HTERT RPE-1 (cell line): ENCODE measurements around the gene CMTM2.
"Not testable (repeated sequence)": the region's sequence is repeated elsewhere in the genome, so short reads cannot be mapped to it uniquely, and the experiment has no call there.

Experiments
- in situ Hi-C: fragments of 300-500 bp; cut with MboI; formaldehyde crosslinking; loops from 4 replicates; pipeline ENCODE4 v1.14.3; 2020; ENCODE audit warnings: low sequenced_read_pairs

The CMTM2 gene

DNA sequence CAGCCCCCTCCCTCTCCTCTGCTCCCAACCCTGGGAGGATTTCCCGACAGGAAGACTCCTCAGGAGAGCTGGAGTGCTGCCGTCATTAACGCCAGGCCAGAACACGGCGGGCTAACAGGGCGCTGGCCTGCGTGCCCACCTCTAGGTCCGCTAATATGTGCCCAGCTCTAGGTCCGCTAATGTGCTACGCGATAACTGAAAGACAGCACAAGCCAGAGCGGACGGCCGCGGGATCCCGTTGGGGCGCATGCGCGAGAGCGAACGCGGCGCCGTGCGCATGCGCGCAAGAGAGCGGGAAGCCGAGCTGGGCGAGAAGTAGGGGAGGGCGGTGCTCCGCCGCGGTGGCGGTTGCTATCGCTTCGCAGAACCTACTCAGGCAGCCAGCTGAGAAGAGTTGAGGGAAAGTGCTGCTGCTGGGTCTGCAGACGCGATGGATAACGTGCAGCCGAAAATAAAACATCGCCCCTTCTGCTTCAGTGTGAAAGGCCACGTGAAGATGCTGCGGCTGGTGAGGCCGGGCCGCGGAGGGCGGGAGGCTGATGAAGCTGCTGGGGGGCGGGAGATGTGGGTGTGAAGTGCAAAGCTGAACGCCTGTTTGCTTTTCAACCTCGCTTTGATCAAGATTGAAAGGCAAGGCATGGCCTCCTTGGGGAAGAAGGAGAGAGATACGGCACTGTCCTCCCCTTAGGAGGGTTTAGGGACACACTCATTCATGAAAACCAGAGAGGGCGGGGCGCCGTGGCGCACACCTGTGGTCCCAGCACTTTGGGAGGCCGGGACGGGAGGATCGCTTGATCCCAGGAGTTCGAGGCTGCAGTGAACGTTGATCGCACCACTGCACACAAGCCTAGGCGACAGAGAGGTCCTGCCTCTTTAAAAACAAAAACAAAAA, 26.7 kb upstream of the CMTM2 start, which contains the start of gene CKLF:
Gene CKLF, plus strand, starts transcription at position 291 of the 892 bp plus-strand sequence. Its CDS starts 140 bp downstream, at position 431.
- in situ Hi-C loops = no loop called here

DNA sequence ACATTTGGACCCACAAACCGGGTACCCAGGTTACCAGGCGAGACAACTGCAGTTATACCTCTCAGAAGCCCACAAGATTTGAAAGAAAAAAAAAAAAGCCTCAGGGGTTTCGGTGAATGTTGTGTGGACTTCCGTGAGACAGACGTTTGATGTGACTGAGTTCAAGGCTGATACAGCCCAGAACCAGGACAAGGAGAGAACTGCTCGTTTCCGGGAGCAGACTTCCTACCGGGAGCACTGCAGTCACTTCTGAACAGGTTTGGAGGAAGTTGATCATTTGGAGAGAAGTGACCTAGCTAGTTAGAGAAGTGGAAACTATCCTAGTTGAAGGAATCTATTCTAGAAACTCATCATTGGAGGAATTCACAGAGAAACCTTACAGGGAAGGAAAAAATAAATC, 26.0 kb upstream of the CMTM2 start:
- in situ Hi-C loops = no loop called here

DNA sequence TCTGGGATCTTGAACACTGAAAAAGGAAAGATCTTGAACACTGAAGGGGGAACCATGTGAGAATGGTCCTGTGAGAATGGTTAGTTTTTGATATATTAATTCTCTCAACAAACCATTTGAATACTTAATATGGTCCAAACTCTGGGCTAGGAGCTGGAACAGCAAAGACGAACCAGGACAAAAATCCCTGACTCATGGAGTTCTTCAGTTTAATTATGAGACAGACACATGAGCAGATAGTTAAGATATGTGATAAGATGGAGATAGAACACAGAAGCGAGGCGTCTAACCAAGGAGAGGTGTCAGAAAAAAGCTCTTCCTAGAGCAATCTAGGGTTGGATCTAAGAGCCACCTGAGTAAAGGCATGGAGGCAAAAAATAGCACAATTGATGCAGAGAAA, 25.2 kb upstream of the CMTM2 start:
- in situ Hi-C loops = no loop called here

DNA sequence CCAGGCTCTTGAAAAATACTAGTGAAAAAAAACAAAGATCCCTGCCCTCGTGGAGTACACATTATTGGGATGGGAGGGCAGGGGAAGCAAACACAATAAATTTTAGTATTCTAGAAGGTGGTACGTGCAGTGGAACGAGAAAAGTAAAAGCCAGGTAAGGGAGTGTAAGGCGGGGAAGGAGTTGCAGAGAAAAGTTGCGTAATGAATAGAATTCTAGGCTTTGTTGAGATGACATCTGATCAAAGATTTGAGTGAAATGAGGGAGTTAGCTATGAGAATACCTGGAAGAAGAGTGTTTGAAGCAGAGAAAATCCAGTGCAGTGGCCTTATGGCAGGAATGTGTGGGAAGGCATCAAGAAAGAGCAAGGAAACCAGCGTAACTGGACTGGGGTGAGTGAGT, 24.8 kb upstream of the CMTM2 start:
- in situ Hi-C loops = no loop called here

DNA sequence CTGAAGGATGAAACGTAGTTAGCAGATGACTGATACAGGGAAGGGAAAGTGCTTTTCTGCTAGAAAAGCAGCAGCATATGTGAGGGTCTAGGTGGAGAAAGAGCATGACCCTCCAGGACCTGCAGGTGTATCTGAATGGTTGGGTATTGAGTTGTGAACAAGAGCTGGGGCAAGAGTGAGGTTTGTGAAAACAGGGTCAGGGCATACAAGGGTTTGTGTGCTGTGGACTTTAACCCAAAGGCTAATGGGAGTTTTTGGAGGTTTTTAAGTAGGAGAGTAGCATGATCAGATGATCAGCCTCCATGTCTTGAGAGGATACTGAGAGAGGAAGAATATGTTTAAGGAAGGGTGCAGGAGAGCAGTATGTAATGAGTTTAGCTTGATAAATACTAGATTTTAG, 19.2 kb upstream of the CMTM2 start:
- in situ Hi-C loops = no loop called here

DNA sequence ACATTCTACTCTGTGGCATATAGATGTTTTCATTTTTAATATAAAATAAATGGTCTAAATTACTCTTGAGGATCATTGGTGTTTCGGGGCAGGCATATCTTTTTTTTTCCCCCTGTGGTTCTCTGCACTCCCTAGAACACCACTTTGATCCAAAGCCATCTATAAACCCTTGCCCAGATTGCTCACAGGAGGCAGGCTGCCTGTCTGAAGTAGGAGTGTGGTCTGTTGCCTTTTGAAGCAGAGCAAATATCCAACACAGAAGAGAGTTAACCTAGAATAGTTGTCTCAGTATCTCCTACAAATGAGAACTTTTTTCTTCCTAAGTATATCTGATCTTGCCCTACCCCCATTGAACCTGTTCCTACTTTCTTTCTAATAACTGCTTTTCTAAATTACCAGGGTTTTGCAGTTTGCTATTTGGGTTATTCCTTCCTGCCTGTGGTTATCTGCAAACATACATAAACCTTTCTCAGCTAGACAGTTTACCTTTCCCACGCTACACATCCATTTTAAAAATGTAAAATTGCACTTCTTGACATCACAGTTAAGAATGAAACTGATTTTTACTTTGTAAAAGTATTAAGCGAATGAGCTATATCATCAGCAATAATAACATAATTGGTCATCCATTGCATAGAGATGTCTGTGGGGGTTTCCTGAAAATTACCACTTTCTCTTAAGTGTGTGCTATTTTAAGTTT, 17.7 kb upstream of the CMTM2 start:
- in situ Hi-C loops = no loop called here

DNA sequence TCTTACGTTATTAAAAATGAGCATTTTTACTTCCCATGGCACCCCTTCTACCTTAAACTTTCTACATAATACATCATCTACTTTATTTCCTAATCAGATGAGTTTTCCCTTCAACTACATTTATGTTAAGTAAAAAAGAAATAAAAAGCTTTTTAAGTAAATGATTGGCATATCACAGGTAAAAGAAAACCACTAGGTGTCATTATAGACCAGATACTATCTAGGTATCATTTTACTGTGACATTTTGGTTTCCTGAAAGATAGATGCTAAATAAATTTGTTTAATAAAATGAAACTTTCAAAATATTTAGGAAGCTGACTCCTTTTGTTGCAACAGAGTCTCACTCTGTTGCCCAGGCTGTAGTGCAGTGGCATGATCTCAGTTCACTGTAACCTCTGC, 16.9 kb upstream of the CMTM2 start:
- in situ Hi-C loops = no loop called here

DNA sequence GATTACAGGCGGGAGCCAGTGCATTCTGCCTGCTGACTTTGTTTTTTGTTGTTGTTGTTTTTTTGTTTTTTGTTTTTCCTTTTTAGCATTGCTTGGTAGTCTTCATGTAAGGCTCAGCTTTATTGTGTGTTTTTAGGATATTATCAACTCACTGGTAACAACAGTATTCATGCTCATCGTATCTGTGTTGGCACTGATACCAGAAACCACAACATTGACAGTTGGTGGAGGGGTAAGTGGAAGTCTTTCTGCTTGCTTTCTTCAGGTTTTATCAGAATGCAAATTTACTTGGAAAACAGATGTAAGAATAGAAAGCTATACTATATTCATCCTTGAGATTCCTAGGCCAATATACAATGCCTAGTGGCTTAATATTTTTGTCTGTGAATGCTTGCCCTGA, 16.3 kb upstream of the CMTM2 start:
- in situ Hi-C loops = no loop called here

DNA sequence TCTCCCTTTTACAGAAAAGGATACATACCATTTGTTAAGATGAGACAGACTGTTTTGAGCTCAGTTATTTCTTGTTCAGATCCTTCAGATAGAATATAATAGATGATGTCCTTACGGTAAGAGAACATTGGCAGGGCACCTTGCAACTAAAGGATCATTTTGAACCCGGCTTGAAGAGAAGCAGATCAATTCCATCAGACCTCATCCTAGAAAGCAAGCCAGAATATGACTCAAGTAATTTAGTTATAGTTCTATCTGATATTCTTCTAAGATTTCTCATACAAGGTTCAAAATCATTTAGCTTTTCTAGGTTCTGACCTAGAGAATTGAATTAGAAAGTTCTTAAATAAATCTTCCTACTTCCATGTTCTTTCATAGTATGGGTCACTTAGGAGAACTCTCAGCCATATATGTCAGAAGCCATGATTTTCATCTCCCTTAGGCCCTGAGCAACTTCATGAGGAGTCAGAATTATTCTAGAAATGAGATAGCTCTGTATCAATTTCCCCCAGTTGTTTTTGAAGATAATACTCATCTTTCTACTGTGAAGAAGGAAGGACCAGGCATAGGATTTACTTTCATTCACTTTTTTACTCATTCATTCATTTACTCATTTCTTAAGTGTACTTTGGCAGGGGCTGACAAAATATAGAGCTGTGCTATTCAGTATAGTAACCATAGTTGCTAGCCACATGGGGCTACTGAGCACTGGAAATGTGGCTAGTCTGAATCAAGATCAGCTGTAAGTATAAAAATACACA, 15.5 kb upstream of the CMTM2 start:
- in situ Hi-C loops = no loop called here

DNA sequence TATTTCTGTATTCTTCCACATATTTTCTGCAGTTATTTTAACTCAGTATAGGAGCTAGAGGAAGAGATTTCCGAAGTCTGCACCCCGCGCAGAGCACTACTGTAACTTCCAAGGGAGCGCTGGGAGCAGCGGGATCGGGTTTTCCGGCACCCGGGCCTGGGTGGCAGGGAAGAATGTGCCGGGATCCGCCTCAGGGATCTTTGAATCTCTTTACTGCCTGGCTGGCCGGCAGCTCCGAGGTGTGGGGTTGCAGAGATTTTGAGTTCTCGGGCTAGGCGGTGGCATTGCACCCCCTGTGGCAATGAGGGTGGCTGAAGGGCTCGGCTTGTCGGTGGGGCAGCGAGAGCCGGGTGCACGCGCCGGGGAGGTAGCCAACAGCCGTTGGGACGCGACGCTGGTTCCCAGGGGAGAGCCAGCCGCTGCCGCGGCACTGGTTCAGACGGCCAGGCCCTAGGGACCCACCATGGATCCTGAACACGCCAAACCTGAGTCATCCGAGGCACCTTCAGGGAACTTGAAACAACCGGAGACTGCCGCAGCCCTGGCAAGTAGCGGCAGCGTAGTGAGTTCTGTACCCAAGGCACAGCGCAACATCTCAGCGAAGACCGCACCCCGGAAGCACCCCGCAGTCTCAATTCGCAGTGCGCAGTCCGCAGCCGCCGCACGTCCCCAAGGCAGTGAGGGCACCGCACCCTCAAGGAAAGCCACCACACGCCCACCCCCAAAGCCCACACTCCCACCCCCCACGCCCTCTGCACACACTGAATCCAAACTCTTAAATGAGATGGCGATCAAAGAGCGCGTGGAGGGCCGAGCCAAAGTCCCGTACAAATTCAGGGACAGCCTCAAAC, 13.0 kb upstream of the CMTM2 start, which contains the start of gene CMTM1:
Gene CMTM1, plus strand, starts transcription at position 389 of the 851 bp plus-strand sequence. Its CDS starts 75 bp downstream, at position 464.
- in situ Hi-C loops = no loop called here

DNA sequence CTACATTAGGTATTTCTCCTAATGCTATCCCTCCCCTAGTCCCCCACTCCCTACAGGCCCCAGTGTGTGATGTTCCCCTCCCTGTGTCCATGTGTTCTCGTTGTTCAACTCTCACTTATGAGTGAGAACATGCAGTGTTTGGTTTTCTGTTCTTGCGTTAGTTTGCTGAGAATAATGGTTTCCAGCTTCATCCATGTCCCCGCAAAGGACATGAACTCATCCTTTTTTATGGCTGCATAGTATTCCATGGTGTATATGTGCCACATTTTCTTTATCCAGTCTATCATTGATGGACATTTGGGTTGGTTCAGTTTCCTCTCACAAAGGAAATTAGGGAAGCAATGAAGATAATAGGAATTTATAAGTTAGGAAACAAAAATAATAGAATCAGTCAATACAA, 12.0 kb upstream of the CMTM2 start:
- in situ Hi-C loops = not testable (repeated sequence)

DNA sequence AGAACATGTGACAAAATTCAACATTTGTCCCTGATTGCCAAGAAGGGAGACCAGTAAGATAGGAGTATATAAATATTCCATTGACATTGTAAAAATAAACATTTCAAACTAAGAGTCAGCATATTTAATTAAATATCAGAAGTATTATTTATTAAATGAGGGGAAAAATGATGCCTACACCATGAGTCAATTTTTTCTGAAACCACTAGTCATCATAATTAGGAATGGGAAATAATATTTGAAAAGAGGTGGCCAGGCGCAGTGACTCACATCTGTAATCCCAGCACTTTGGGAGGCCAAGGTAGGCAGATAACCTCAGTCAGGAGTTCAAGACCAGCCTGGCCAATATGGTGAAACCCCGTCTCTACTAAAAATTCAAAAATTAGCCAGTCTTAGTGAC, 10.9 kb upstream of the CMTM2 start:
- in situ Hi-C loops = no loop called here

DNA sequence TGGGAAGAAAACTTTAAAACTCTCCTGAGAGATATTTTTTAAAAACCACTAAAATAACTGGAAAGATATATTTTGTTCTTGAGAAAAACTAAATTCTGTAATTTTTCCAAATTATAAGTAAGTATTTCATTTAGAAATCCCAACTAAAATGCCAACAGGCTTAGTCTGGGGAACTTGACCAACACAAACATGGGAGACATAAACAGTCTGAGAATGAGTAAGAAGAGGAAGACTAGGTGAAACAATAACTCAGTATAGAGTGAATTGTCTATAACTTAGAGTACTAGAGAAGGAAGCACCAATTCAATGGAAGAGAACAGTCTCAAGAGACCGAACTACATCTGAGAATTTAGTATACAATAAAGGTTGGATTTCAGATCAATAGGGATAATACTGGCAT, 10.1 kb upstream of the CMTM2 start:
- in situ Hi-C loops = no loop called here

DNA sequence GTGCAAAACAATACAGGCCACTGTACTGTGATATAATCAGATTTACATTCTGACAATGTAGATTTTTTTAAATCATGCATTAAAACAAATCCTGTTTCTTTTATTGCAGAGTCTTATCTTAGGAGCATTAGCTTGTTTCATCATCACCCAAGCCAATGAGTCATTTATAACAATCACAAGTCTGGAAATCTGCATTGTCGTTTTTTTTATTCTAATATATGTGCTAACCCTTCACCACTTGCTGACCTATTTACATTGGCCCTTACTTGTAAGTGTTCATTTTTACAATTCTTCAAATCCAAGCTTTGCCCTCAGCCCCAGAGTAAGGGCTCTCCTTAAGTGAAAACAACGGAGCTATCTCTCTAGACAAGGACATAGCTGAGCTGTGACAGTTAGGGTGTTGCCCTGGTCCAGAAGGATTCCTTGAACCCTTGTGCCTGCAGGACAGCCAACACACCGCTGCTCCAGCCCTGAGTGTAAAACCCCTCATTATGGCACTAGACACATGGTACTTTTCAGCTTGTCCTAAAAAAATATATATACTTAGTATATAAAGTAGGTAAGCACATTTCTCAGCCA, 9.3 kb upstream of the CMTM2 start:
- in situ Hi-C loops = no loop called here

DNA sequence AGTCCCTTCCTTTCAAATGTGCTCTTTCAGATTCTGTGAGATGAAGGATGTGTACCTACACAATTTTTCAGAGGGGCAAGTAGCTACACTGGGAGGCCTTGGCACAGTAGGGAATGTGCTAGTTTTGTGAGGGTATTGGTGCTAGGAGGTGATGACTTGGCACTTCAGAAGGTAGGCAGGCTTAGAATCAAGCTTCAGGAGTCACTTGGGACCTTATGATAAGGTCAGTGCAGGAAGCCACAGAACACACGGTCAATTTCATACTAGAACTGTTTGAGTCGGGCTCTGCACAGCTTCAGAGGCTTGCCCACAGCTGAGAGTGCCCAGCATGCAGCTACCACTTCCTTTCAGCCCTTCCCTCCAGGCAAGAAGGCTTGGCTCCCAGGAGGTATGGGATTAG, 6.9 kb upstream of the CMTM2 start:
- in situ Hi-C loops = no loop called here

DNA sequence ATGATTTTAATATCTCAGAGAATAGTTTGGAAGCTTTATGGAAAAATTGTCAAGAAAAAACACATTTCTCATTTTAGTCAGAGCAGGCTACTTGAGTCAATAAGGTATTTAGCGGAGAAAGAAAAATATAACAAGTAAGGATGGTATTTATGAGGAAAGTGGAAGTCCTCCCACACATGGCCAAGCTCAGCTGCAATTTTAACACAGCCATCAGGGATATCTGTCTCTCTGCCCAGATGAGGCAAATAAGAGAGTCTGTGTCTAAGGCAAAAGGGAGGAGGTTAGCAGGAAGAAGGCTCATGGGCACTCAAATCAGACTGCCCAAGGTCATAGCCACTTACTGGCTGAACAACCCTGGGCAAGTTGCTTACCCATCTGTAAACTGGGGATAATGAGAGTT, 5.2 kb upstream of the CMTM2 start:
- in situ Hi-C loops = no loop called here

DNA sequence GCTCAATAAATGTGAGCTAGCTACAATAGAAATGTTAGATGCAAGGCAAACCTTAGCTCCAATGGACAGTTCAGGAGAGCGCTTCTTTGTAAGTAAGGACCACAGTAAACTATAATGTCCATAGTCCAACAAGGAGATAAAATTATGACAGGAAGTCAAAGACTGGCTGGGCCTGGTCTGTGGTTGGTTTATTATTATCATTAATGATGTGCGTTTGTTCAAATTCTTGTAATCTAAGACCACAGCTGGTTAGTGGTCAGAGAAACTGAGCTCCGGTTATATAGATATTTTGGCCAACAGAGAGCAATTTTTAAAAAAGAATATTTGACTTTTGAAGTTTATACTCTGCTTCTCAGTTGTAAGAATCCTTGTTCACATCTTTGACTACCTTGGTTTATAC, 4.7 kb upstream of the CMTM2 start:
- in situ Hi-C loops = no loop called here

DNA sequence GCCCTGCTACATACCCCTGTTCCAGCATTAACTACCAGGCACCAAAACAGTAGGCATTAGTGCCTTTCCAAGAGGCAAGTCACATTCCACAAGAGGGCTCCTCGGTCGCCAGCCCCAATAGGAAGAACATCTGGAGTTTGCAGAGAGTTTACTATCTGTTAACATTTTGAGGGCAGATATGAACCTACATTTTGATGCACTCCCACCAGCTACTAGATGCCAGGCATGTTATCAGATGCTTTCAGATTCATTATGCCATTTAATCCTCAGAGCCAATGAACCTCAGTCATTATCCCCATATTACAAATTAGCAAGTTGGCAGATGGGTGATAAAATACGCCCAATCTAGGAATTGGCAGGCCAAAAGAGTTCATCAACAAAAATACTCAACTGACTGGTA, 4.2 kb upstream of the CMTM2 start:
- in situ Hi-C loops = no loop called here

DNA sequence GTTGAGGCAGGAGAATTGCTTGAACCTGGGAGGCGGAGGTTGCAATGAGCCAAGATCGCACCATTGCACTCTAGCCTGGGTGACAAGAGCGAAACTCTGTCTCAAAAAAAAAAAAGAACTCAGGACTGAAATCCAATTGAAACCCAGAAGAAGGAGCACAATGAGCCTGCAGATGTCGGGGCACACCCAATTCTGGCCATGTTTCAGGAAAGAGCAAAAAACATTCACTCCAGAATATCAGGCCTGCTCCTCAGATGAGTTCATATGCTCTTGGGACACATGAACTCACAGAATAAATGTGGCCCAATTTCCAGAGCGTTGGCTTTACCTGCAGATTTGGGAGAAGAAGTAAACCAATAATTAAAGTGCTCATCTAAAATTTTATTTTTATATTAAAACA, 3.0 kb upstream of the CMTM2 start:
- in situ Hi-C loops = no loop called here

DNA sequence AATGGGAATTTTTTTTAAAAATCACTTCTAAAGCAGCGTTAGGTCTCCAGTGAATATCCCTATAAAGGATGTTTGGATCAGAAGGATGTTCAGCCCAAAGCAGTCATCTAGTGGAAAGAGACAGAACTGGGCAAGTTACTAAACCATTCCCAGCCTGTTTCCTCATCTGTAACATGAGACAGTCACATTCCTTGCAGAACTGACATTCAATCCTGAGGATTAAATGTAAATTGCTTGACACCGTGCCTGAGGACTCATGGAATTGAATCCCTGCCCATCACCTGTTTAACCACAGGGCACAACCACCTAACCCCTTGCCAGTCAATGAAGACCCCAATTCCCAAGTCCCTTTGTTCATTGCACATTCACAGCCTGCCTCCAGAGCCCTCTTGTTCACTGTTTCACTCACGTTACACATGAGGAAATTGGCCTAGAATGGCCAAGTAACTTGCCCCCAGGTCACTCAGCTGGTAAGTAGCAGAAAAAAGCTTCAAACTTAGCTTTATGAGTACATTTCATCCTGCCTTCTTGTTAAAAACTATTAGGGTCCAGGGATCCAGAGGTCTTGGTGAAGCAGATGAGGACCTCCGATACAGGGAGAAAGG, 1.4 kb downstream of the CMTM2 start:
- in situ Hi-C loops = no loop called here
